ENCODE data around the gene PFDN1. TPM values are rescaled to one million over a fixed set of nuclear protein-coding genes. Genes with fewer than 3 reads are reported as not detected.
A peak's percentile ranks its signal among the peaks of the same experiment; 100 is the strongest.

Gene PFDN1
- total RNA-seq, 1 experiment from 2014 or later, result 48.9 TPM

DNA sequence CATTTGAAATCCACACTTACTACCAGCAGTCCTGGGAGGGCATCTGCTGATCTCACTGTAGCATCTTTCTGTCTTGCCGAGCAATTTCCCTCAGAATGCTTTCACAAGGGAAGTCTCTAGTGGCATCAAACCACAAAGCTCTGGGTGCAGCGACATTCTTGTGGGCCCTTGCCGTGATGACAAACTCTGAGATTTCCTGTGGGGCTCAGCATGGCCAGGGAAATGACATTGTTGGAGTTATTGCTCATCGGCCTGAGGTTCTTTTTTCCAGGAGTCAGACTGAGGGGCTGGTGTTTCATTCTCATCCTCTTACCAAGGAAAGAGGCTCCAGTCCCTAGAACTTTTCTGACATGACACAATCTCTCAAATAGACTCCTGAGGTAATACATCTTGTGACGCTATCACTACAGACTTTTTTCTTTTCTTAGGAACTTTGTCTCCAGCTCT lies 51.4 kb downstream of the PFDN1 start:
- Histone ChIP-seq H3K79me2 (ENCODE audit: insufficient read depth, low read length) (peaks cover 34% of the 10 kb centered on the region), H3K4me1 (ENCODE audit: control insufficient read depth in 1 of 2, insufficient read depth in 2 of 2, low read length in 2 of 2) (peaks cover 13 to 35% of the 10 kb centered on the region in 2 experiments), H3K36me3 (ENCODE audit: control insufficient read depth in 1 of 2, insufficient read depth in 2 of 2, low read length in 2 of 2) (no peaks in the 10 kb centered on the region; a peak in 1 of 4 replicates), H3K27me3 (ENCODE audit: insufficient read depth, low read length) (no peaks in the 10 kb centered on the region), H3K9me2 (ENCODE audit: insufficient read depth) (no peaks in the 10 kb centered on the region), H3K9me3 (ENCODE audit: control insufficient read depth in 1 of 2, insufficient read depth in 1 of 2, low read depth in 1 of 2, low read length in 2 of 2) (no peaks in the 10 kb centered on the region), H4K20me1 (ENCODE audit: insufficient read depth) (no peaks in the 10 kb centered on the region), H3K4me3 (replicated peaks in 1 of 2; ENCODE audit: low read depth in 1 of 2, low read length in 2 of 2) (no peak overlapping the region), H3K4me2 (ENCODE audit: low read length) (peak overlapping the region; percentile 58), H3K27ac (ENCODE audit: low read depth, low read length) (peak overlapping the region; percentile 41; the same call in 1 of the 2 replicates), H3K9ac (ENCODE audit: low read length) (peak overlapping the region; percentile 30), H2AFZ (ENCODE audit: low read depth, low read length, poor library complexity, severe bottlenecking) (no peak overlapping the region)
- POLR2A ChIA-PET, result interaction anchor here (1.4 to 3.7 kb wide), 2 partner anchors 11 to 95 kb away, joined by 3 to 16 read pairs; partner anchors contain the start of gene HBEGF
- BruUV-seq (replicated peaks), result no TSS peak
- CTCF ChIA-PET, result interaction anchor here (1.2 to 2.9 kb wide), 3 partner anchors 12 to 108 kb away, joined by 3 to 12 read pairs (median 3); partner anchors contain the start of gene HBEGF
- intact Hi-C loops (cut with micrococcal nuclease), result loop anchor here (10.0 kb wide), 1 partner anchor 393 kb away; the partner anchor contains the start of genes IK and NDUFA2
- ATAC-seq (peak; percentile 82), DNase-seq (ENCODE audit: low read depth, low spot score) (peak; percentile 67)
- RAD21 ChIA-PET (ENCODE audit: low non-redundant PET in 1 of 2, low total read pairs in 2 of 2, uncharacterized antibody in 2 of 2, unreplicated experiment in 2 of 2), result no interaction called here
- TF ChIP-seq FOSL1 (IDR thresholded peaks at IDR 0.05; ENCODE audit: low read depth), result peak; percentile 61
- no peak for TF ChIP-seq SIN3A (IDR thresholded peaks at IDR 0.05; ENCODE audit: low read depth)
- TF ChIP-seq POLR2AphosphoS5 (IDR thresholded peaks at IDR 0.05; ENCODE audit: low read depth, low read length), result 0 out of 2 replicates have a peak, but pooled peaks have one; percentile 38
- TF ChIP-seq SRF (IDR thresholded peaks at IDR 0.05; ENCODE audit: low read depth), result no peak
- peak; percentile 47 for TF ChIP-seq JUND (IDR thresholded peaks at IDR 0.05)
- TF ChIP-seq, protein P1, sequence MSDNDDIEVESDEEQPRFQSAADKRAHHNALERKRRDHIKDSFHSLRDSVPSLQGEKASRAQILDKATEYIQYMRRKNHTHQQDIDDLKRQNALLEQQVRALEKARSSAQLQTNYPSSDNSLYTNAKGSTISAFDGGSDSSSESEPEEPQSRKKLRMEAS (IDR thresholded peaks at IDR 0.05), result peak; percentile 41; the same call in 1 of the 2 replicates
- TF ChIP-seq, protein P2, sequence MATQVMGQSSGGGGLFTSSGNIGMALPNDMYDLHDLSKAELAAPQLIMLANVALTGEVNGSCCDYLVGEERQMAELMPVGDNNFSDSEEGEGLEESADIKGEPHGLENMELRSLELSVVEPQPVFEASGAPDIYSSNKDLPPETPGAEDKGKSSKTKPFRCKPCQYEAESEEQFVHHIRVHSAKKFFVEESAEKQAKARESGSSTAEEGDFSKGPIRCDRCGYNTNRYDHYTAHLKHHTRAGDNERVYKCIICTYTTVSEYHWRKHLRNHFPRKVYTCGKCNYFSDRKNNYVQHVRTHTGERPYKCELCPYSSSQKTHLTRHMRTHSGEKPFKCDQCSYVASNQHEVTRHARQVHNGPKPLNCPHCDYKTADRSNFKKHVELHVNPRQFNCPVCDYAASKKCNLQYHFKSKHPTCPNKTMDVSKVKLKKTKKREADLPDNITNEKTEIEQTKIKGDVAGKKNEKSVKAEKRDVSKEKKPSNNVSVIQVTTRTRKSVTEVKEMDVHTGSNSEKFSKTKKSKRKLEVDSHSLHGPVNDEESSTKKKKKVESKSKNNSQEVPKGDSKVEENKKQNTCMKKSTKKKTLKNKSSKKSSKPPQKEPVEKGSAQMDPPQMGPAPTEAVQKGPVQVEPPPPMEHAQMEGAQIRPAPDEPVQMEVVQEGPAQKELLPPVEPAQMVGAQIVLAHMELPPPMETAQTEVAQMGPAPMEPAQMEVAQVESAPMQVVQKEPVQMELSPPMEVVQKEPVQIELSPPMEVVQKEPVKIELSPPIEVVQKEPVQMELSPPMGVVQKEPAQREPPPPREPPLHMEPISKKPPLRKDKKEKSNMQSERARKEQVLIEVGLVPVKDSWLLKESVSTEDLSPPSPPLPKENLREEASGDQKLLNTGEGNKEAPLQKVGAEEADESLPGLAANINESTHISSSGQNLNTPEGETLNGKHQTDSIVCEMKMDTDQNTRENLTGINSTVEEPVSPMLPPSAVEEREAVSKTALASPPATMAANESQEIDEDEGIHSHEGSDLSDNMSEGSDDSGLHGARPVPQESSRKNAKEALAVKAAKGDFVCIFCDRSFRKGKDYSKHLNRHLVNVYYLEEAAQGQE (IDR thresholded peaks at IDR 0.05; ENCODE audit: low read depth), result no peak
- TF ChIP-seq, protein P3, sequence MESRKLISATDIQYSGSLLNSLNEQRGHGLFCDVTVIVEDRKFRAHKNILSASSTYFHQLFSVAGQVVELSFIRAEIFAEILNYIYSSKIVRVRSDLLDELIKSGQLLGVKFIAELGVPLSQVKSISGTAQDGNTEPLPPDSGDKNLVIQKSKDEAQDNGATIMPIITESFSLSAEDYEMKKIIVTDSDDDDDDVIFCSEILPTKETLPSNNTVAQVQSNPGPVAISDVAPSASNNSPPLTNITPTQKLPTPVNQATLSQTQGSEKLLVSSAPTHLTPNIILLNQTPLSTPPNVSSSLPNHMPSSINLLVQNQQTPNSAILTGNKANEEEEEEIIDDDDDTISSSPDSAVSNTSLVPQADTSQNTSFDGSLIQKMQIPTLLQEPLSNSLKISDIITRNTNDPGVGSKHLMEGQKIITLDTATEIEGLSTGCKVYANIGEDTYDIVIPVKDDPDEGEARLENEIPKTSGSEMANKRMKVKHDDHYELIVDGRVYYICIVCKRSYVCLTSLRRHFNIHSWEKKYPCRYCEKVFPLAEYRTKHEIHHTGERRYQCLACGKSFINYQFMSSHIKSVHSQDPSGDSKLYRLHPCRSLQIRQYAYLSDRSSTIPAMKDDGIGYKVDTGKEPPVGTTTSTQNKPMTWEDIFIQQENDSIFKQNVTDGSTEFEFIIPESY (IDR thresholded peaks at IDR 0.05; ENCODE audit: extremely low read depth, insufficient replicate concordance, low read length), result no peak
- peak; percentile 36 for TF ChIP-seq CEBPB (IDR thresholded peaks at IDR 0.05; ENCODE audit: low read depth)
- TF ChIP-seq, protein P4, sequence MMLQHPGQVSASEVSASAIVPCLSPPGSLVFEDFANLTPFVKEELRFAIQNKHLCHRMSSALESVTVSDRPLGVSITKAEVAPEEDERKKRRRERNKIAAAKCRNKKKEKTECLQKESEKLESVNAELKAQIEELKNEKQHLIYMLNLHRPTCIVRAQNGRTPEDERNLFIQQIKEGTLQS (IDR thresholded peaks at IDR 0.05), result no peak
- no peak for TF ChIP-seq EGR1 (IDR thresholded peaks at IDR 0.05; ENCODE audit: low read depth)
- TF ChIP-seq EZH2 (IDR thresholded peaks at IDR 0.05), result no peak
- TF ChIP-seq TCF7L2 (IDR thresholded peaks at IDR 0.05; ENCODE audit: borderline replicate concordance, extremely low read depth, insufficient read depth, insufficient read length), result no peak
- TF ChIP-seq SP1 (IDR thresholded peaks at IDR 0.05; ENCODE audit: low read depth), result peak; percentile 73
- no peak for TF ChIP-seq EZH2phosphoT487 (IDR thresholded peaks at IDR 0.05; ENCODE audit: borderline replicate concordance)
- peak; percentile 15; the same call in 1 of the 2 replicates for TF ChIP-seq RAD21 (IDR thresholded peaks at IDR 0.05; ENCODE audit: low read depth)
- TF ChIP-seq CBX3 (IDR thresholded peaks at IDR 0.05; ENCODE audit: low read depth), result peak; percentile 68; the same call in 1 of the 2 replicates
- TF ChIP-seq, protein P5, sequence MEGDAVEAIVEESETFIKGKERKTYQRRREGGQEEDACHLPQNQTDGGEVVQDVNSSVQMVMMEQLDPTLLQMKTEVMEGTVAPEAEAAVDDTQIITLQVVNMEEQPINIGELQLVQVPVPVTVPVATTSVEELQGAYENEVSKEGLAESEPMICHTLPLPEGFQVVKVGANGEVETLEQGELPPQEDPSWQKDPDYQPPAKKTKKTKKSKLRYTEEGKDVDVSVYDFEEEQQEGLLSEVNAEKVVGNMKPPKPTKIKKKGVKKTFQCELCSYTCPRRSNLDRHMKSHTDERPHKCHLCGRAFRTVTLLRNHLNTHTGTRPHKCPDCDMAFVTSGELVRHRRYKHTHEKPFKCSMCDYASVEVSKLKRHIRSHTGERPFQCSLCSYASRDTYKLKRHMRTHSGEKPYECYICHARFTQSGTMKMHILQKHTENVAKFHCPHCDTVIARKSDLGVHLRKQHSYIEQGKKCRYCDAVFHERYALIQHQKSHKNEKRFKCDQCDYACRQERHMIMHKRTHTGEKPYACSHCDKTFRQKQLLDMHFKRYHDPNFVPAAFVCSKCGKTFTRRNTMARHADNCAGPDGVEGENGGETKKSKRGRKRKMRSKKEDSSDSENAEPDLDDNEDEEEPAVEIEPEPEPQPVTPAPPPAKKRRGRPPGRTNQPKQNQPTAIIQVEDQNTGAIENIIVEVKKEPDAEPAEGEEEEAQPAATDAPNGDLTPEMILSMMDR (IDR thresholded peaks at IDR 0.05 in 2 of 3, conservative IDR thresholded peaks at IDR 0.05 in 1 of 3; ENCODE audit: borderline replicate concordance in 1 of 3, insufficient read depth in 1 of 3, low read depth in 2 of 3, low read length in 2 of 3), result no peak
- no peak for TF ChIP-seq YY1 (IDR thresholded peaks at IDR 0.05; ENCODE audit: extremely low read depth, insufficient replicate concordance, low read depth, low read length)
- no peak for TF ChIP-seq ZFX (IDR thresholded peaks at IDR 0.05)
